ENCODE results near the gene TPM3. TPM values are rescaled to one million over a fixed set of nuclear protein-coding genes. Genes with fewer than 3 reads are reported as not detected.
"Not testable (repeated sequence)": the region's sequence is repeated elsewhere in the genome, so short reads cannot be mapped to it uniquely, and the experiment has no call there.

TPM3 gene
- total RNA-seq, 1 experiment from 2014 or later = 545 TPM

DNA sequence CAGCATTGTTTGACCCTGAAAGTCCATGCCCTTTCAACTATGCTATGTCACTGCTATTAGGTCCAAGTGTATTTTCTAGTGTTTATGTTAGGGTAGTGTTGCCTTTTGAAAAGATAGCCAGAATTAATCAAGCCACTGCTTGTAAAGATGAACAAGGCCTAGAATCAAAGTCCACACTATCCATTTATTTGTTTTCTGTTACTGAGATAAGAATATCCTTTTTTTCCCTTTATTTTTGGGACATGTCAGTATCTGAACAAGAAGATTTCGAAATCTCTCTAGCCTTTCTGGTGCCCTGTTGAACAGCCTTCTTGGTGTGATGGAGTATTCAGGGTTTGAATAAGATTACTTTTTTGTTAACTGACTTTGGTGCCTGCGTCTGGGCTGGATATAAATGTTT is 45.5 kb upstream of the TPM3 start:
- H3K4me3 ChIP-seq (ENCODE audit: low read depth in 2 of 2, low read length in 2 of 2) = no peak overlapping the region
- no TSS peak for BruUV-seq (replicated peaks)
- intact Hi-C loops (cut with micrococcal nuclease; ENCODE audit: unreplicated experiment) = no loop called here
- no peak for TF ChIP-seq TCF7L2 (IDR thresholded peaks at IDR 0.05; ENCODE audit: low read depth, low read length)
- TF ChIP-seq, protein P1, sequence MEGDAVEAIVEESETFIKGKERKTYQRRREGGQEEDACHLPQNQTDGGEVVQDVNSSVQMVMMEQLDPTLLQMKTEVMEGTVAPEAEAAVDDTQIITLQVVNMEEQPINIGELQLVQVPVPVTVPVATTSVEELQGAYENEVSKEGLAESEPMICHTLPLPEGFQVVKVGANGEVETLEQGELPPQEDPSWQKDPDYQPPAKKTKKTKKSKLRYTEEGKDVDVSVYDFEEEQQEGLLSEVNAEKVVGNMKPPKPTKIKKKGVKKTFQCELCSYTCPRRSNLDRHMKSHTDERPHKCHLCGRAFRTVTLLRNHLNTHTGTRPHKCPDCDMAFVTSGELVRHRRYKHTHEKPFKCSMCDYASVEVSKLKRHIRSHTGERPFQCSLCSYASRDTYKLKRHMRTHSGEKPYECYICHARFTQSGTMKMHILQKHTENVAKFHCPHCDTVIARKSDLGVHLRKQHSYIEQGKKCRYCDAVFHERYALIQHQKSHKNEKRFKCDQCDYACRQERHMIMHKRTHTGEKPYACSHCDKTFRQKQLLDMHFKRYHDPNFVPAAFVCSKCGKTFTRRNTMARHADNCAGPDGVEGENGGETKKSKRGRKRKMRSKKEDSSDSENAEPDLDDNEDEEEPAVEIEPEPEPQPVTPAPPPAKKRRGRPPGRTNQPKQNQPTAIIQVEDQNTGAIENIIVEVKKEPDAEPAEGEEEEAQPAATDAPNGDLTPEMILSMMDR (IDR thresholded peaks at IDR 0.05) = no peak
- TF ChIP-seq SIN3A (IDR thresholded peaks at IDR 0.05; ENCODE audit: borderline replicate concordance, insufficient read depth, low read depth, low read length) = no peak
- TF ChIP-seq, protein P2, sequence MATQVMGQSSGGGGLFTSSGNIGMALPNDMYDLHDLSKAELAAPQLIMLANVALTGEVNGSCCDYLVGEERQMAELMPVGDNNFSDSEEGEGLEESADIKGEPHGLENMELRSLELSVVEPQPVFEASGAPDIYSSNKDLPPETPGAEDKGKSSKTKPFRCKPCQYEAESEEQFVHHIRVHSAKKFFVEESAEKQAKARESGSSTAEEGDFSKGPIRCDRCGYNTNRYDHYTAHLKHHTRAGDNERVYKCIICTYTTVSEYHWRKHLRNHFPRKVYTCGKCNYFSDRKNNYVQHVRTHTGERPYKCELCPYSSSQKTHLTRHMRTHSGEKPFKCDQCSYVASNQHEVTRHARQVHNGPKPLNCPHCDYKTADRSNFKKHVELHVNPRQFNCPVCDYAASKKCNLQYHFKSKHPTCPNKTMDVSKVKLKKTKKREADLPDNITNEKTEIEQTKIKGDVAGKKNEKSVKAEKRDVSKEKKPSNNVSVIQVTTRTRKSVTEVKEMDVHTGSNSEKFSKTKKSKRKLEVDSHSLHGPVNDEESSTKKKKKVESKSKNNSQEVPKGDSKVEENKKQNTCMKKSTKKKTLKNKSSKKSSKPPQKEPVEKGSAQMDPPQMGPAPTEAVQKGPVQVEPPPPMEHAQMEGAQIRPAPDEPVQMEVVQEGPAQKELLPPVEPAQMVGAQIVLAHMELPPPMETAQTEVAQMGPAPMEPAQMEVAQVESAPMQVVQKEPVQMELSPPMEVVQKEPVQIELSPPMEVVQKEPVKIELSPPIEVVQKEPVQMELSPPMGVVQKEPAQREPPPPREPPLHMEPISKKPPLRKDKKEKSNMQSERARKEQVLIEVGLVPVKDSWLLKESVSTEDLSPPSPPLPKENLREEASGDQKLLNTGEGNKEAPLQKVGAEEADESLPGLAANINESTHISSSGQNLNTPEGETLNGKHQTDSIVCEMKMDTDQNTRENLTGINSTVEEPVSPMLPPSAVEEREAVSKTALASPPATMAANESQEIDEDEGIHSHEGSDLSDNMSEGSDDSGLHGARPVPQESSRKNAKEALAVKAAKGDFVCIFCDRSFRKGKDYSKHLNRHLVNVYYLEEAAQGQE (IDR thresholded peaks at IDR 0.05; ENCODE audit: insufficient read depth in 1 of 2, low read depth in 2 of 2, low read length in 1 of 2) = no peak
- no peak for TF ChIP-seq POLR2AphosphoS5 (IDR thresholded peaks at IDR 0.05; ENCODE audit: low read depth, low read length)
- no peaks in the 10 kb centered on the region for H3K27me3 ChIP-seq (ENCODE audit: control insufficient read depth, insufficient read depth, low read length)
- in situ Hi-C loops (cut with HindIII; ENCODE audit: low pct_unique_long_range_greater_than_20kb, low sequenced_read_pairs) = no loop called here
- CTCF ChIA-PET = no interaction called here
- no peaks in the 10 kb centered on the region for H3K4me1 ChIP-seq (ENCODE audit: control insufficient read depth, insufficient read depth, low read length)
- H3K9me3 ChIP-seq (ENCODE audit: control insufficient read depth, insufficient read depth, low read depth, low read length) = no peaks in the 10 kb centered on the region
- H3K27ac ChIP-seq (ENCODE audit: low read length) = no peak overlapping the region
- POLR2A ChIA-PET = no interaction called here
- no peak for DNase-seq (ENCODE audit: low read depth, low spot score)
- no peak for ATAC-seq
- H3K36me3 ChIP-seq (ENCODE audit: control insufficient read depth, insufficient read depth, low read length) = peaks cover 53% of the 10 kb centered on the region

DNA sequence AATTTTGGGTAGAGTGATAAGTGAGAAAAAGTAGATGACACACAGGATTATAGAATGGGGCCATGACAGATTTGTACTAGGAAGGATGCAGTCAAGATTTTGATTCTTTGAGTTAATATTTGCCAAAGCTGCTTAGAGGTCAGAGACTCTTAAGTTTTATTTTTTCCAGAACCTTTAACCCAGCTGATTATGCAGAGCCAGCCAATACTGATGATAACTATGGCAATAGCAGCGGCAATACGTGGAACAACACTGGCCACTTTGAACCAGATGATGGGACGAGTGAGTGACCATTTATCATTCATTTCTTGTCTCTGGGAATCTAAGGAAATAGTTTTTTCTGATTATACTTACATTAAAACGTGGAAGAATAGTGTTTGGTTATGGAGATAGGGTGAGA is 45.0 kb upstream of the TPM3 start:
- Histone ChIP-seq H3K27me3 (ENCODE audit: control insufficient read depth, insufficient read depth, low read length) (no peaks in the 10 kb centered on the region), H3K36me3 (ENCODE audit: control insufficient read depth, insufficient read depth, low read length) (peaks cover 50% of the 10 kb centered on the region), H3K4me3 (ENCODE audit: low read depth in 2 of 2, low read length in 2 of 2) (no peak overlapping the region), H3K9me3 (ENCODE audit: control insufficient read depth, insufficient read depth, low read depth, low read length) (no peaks in the 10 kb centered on the region), H3K27ac (ENCODE audit: low read length) (no peak overlapping the region), H3K4me1 (ENCODE audit: control insufficient read depth, insufficient read depth, low read length) (no peaks in the 10 kb centered on the region)
- TF ChIP-seq TCF7L2 (IDR thresholded peaks at IDR 0.05; ENCODE audit: low read depth, low read length) (no peak), SIN3A (IDR thresholded peaks at IDR 0.05; ENCODE audit: borderline replicate concordance, insufficient read depth, low read depth, low read length) (no peak), POLR2AphosphoS5 (IDR thresholded peaks at IDR 0.05; ENCODE audit: low read depth, low read length) (no peak)
- TF ChIP-seq, protein P1 (IDR thresholded peaks at IDR 0.05) = no peak
- TF ChIP-seq, protein P2 (IDR thresholded peaks at IDR 0.05; ENCODE audit: insufficient read depth in 1 of 2, low read depth in 2 of 2, low read length in 1 of 2) = no peak
- DNase-seq (ENCODE audit: low read depth, low spot score) (no peak), ATAC-seq (no peak)
- CTCF ChIA-PET = no interaction called here
- intact Hi-C loops (cut with micrococcal nuclease; ENCODE audit: unreplicated experiment) (no loop called here), in situ Hi-C loops (cut with HindIII; ENCODE audit: low pct_unique_long_range_greater_than_20kb, low sequenced_read_pairs) (no loop called here)
- no TSS peak for BruUV-seq (replicated peaks)
- POLR2A ChIA-PET = no interaction called here

DNA sequence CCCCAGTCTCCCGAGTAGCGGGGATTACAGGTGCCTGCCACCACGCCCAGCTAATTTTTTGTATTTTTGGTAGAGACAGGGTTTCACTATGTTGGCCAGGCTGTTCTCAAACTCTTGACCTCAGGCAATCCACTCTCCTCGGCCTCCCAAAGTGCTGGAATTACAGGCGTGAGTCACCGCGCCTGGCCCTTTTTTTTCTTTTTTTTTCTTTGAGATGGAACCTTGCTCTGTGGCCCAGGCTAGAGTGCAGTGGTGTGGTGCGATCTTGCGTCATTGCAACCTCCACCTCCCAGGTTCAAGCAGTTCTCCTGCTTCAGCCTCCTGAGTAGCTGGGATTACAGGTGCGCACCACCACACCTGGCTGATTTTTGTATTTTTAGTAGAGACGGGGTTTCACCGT is 41.2 kb upstream of the TPM3 start:
- DNase-seq (ENCODE audit: low read depth, low spot score); POLR2A ChIA-PET; BruUV-seq (replicated peaks); H3K27me3 ChIP-seq (ENCODE audit: control insufficient read depth, insufficient read depth, low read length); intact Hi-C loops (cut with micrococcal nuclease; ENCODE audit: unreplicated experiment); in situ Hi-C loops (cut with HindIII; ENCODE audit: low pct_unique_long_range_greater_than_20kb, low sequenced_read_pairs); H3K27ac ChIP-seq (ENCODE audit: low read length); H3K4me1 ChIP-seq (ENCODE audit: control insufficient read depth, insufficient read depth, low read length); ATAC-seq; H3K9me3 ChIP-seq (ENCODE audit: control insufficient read depth, insufficient read depth, low read depth, low read length); H3K4me3 ChIP-seq (ENCODE audit: low read depth in 2 of 2, low read length in 2 of 2): not testable (repeated sequence)
- CTCF ChIA-PET = interaction anchor here (0.7 kb wide), 1 partner anchor 16 kb away, joined by 6 read pairs; no protein-coding TSS in a partner anchor
- H3K36me3 ChIP-seq (ENCODE audit: control insufficient read depth, insufficient read depth, low read length) = peaks cover 37% of the 10 kb centered on the region

DNA sequence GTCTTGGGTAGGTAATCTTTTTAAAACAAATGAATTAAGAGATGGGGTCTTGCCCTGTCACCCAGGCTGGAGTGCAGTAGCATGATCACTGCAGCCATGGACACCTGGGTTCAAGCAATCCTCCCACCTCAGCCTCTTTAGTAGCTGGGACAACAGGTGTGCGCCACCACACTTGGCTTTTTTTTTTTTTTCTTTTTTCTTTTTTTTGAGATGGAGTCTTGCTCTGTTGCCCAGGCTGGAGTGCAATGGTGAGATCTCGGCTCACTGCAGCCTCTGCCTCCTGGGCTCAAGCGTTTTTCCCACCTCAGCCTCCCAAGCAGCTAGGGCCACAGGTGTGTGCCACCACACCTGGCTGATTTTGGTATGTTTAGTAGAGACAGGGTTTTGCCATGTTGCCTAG is 39.2 kb upstream of the TPM3 start:
- DNase-seq (ENCODE audit: low read depth, low spot score); H3K27me3 ChIP-seq (ENCODE audit: control insufficient read depth, insufficient read depth, low read length); ATAC-seq; H3K4me1 ChIP-seq (ENCODE audit: control insufficient read depth, insufficient read depth, low read length); CTCF ChIA-PET; POLR2A ChIA-PET; intact Hi-C loops (cut with micrococcal nuclease; ENCODE audit: unreplicated experiment); H3K27ac ChIP-seq (ENCODE audit: low read length); H3K9me3 ChIP-seq (ENCODE audit: control insufficient read depth, insufficient read depth, low read depth, low read length); H3K4me3 ChIP-seq (ENCODE audit: low read depth in 2 of 2, low read length in 2 of 2); in situ Hi-C loops (cut with HindIII; ENCODE audit: low pct_unique_long_range_greater_than_20kb, low sequenced_read_pairs); BruUV-seq (replicated peaks): not testable (repeated sequence)
- H3K36me3 ChIP-seq (ENCODE audit: control insufficient read depth, insufficient read depth, low read length) = peaks cover 38% of the 10 kb centered on the region
